Mesendoderm (in vitro differentiated cells): ENCODE results near the gene NRN1L.
A peak's percentile ranks its signal among the peaks of the same experiment; 100 is the strongest.

ENCODE experiments used
- DNase-seq: peaks from one replicate; pipeline ENCODE4 v3.0.0; 2013
- H2AK5ac ChIP-seq: 2 replicates; pipeline ENCODE4 v1.6.1; 2013; ENCODE audit warnings: low read length, inconsistent platforms
- H2BK120ac ChIP-seq: 2 replicates; pipeline ENCODE4 v1.6.1; 2013; ENCODE audit warnings: low read depth, mild to moderate bottlenecking, low read length, moderate library complexity, mixed read lengths
- H2BK15ac ChIP-seq: replicated peaks from 2 replicates; pipeline ENCODE4 v1.6.1; 2013; ENCODE audit warnings: low read depth, mild to moderate bottlenecking, moderate library complexity
- H2BK5ac ChIP-seq: 2 replicates; pipeline ENCODE4 v1.6.1; 2013; ENCODE audit warnings: low read length, inconsistent platforms
- H3K18ac ChIP-seq: 2 replicates; pipeline ENCODE4 v1.6.1; 2013; ENCODE audit warnings: mild to moderate bottlenecking, low read length, mixed read lengths
- H3K23ac ChIP-seq: one replicate; pipeline ENCODE4 v1.6.1; 2013; ENCODE audit warnings: low read length
- H3K27ac ChIP-seq: 2 replicates; pipeline ENCODE4 v1.5.1; 2013; ENCODE audit warnings: low read depth, mild to moderate bottlenecking, inconsistent platforms, low read length, moderate library complexity
- H3K27me3 ChIP-seq: 2 replicates; pipeline ENCODE4 v1.6.1; 2013; ENCODE audit warnings: low read length, control low read depth, mild to moderate bottlenecking, inconsistent platforms; ENCODE audit not compliant: insufficient read depth, poor library complexity
- H3K36me3 ChIP-seq: 2 replicates; pipeline ENCODE4 v1.6.1; 2013; ENCODE audit warnings: low read length, inconsistent platforms; ENCODE audit not compliant: control insufficient read depth, insufficient read depth
- H3K4ac ChIP-seq: one replicate; pipeline ENCODE4 v1.6.1; 2013; ENCODE audit warnings: low read depth, mild to moderate bottlenecking, low read length, moderate library complexity
- H3K4me1 ChIP-seq: 2 replicates; pipeline ENCODE4 v1.6.1; 2013; ENCODE audit warnings: low read depth, low read length, inconsistent platforms; ENCODE audit not compliant: control insufficient read depth
- H3K4me2 ChIP-seq: 2 replicates; pipeline ENCODE4 v1.6.1; 2013; ENCODE audit warnings: low read length
- H3K4me3 ChIP-seq: 2 replicates; pipeline ENCODE4 v1.5.1; 2013; ENCODE audit warnings: mild to moderate bottlenecking, low read length
- H3K56ac ChIP-seq: one replicate; pipeline ENCODE4 v1.6.1; 2013; ENCODE audit warnings: low read length
- H3K79me1 ChIP-seq: 2 replicates; pipeline ENCODE4 v1.6.1; 2013; ENCODE audit warnings: low read length, inconsistent platforms
- H3K79me2 ChIP-seq: 2 replicates; pipeline ENCODE4 v1.6.1; 2013; ENCODE audit warnings: mild to moderate bottlenecking, low read length; ENCODE audit not compliant: control insufficient read depth, insufficient read depth
- H3K9ac ChIP-seq: 2 replicates; pipeline ENCODE4 v1.6.1; 2013; ENCODE audit warnings: low read length, inconsistent platforms
- H4K5ac ChIP-seq: one replicate; pipeline ENCODE4 v1.6.1; 2013; ENCODE audit warnings: low read length
- H4K8ac ChIP-seq: one replicate; pipeline ENCODE4 v1.6.1; 2013; ENCODE audit warnings: low read depth, mild to moderate bottlenecking, control low read depth, low read length, moderate library complexity
- WGBS: extraction: QIAGEN DNeasy Blood & Tissue Kit; methylation state at CpG from one replicate; pipeline ENCODE4 v1.1.7; 2013; ENCODE audit warnings: low lambda C conversion rate, missing lambda C conversion rate; ENCODE audit not compliant: insufficient coverage; ENCODE audit errors: extremely low coverage; 5-methylcytosine and 5-hydroxymethylcytosine counted together

Gene NRN1L

GRCh38 chr16:67885545-67885944 is 860 bp downstream of the NRN1L start:
- WGBS: no CpG with 5 or more reads among the region's 12 CpGs
- H3K36me3 ChIP-seq: peaks cover 10% of the 10 kb centered on the region

GRCh38 chr16:67885976-67886375 is 1.3 kb downstream of the NRN1L start:
- Histone ChIP-seq H3K4me2 (no peak overlapping the region), H3K9ac (no peak overlapping the region), H2BK5ac (no peak overlapping the region), H3K27ac (no peak overlapping the region), H3K27me3 (no peaks in the 10 kb centered on the region), H4K8ac (no peak overlapping the region), H3K4me1 (peaks cover 3% of the 10 kb centered on the region), H4K5ac (no peak overlapping the region), H3K79me1 (no peaks in the 10 kb centered on the region), H2BK120ac (no peak overlapping the region), H3K36me3 (peaks cover 9% of the 10 kb centered on the region), H3K18ac (no peak overlapping the region), H2AK5ac (no peak overlapping the region), H2BK15ac (no peak overlapping the region), H3K23ac (no peak overlapping the region), H3K56ac (no peak overlapping the region), H3K4me3 (no peak overlapping the region), H3K4ac (no peak overlapping the region), H3K79me2 (no peaks in the 10 kb centered on the region)
- no CpG with 5 or more reads among the region's 19 CpGs for WGBS
- no peak for DNase-seq

More at GRCh38 chr16:67885545-67885944, 860 bp downstream of the NRN1L start:
- H3K56ac ChIP-seq: peak overlapping the region; percentile 49
- no peak overlapping the region for H3K27ac ChIP-seq
- H2BK120ac ChIP-seq: no peak overlapping the region
- H2BK15ac ChIP-seq: no peak overlapping the region
- H4K5ac ChIP-seq: no peak overlapping the region
- H3K79me2 ChIP-seq: no peaks in the 10 kb centered on the region
- H2BK5ac ChIP-seq: no peak overlapping the region
- H3K4me1 ChIP-seq: peaks cover 3% of the 10 kb centered on the region
- no peak overlapping the region for H3K23ac ChIP-seq
- no peak overlapping the region for H3K4me3 ChIP-seq
- H3K79me1 ChIP-seq: no peaks in the 10 kb centered on the region
- H3K9ac ChIP-seq: no peak overlapping the region
- peak; percentile 56 for DNase-seq
- no peak overlapping the region for H3K18ac ChIP-seq
- no peak overlapping the region for H2AK5ac ChIP-seq
- no peaks in the 10 kb centered on the region for H3K27me3 ChIP-seq
- H3K4ac ChIP-seq: no peak overlapping the region
- H3K4me2 ChIP-seq: no peak overlapping the region
- no peak overlapping the region for H4K8ac ChIP-seq

- H2BK5ac ChIP-seq: no peak overlapping the region
- H3K23ac ChIP-seq: no peak overlapping the region
- no peaks in the 10 kb centered on the region for H3K27me3 ChIP-seq
- H3K79me2 ChIP-seq: no peaks in the 10 kb centered on the region
- no peak overlapping the region for H3K4me3 ChIP-seq
- no peak overlapping the region for H3K18ac ChIP-seq
- no peaks in the 10 kb centered on the region for H3K79me1 ChIP-seq
- H3K9ac ChIP-seq: no peak overlapping the region
- no peak overlapping the region for H2BK15ac ChIP-seq
- H3K27ac ChIP-seq: no peak overlapping the region
- H2AK5ac ChIP-seq: no peak overlapping the region
- H4K8ac ChIP-seq: no peak overlapping the region
- H3K4me1 ChIP-seq: peaks cover 3% of the 10 kb centered on the region
- H3K4ac ChIP-seq: no peak overlapping the region
- no peak overlapping the region for H4K5ac ChIP-seq
- no peak overlapping the region for H2BK120ac ChIP-seq
- no CpG with 5 or more reads among the region's 5 CpGs for WGBS
- H3K56ac ChIP-seq: peak overlapping the region; percentile 49
- peak; percentile 57 for DNase-seq
- H3K36me3 ChIP-seq: peaks cover 4% of the 10 kb centered on the region
- H3K4me2 ChIP-seq: no peak overlapping the region
These were observed 1.7 kb downstream of the NRN1L start for GRCh38 chr16:67886387-67886786.

- Histone ChIP-seq H3K27me3 (no peaks in the 10 kb centered on the region), H3K36me3 (no peaks in the 10 kb centered on the region), H2BK5ac (no peak overlapping the region), H3K4me2 (no peak overlapping the region), H3K4me1 (peaks cover 3% of the 10 kb centered on the region), H3K9ac (no peak overlapping the region), H2AK5ac (no peak overlapping the region), H2BK15ac (no peak overlapping the region), H4K8ac (no peak overlapping the region), H2BK120ac (no peak overlapping the region), H3K27ac (no peak overlapping the region), H3K18ac (no peak overlapping the region), H3K79me1 (peaks cover under 1% of the 10 kb centered on the region), H4K5ac (no peak overlapping the region), H3K56ac (no peak overlapping the region), H3K79me2 (peaks cover 1% of the 10 kb centered on the region), H3K23ac (no peak overlapping the region), H3K4me3 (no peak overlapping the region), H3K4ac (no peak overlapping the region)
- no CpG with 5 or more reads among the region's 3 CpGs for WGBS
- no peak for DNase-seq
These were observed 3.6 kb downstream of the NRN1L start for GRCh38 chr16:67888331-67888730.

GRCh38 chr16:67892375-67892774 is 7.7 kb downstream of the NRN1L start:
- Histone ChIP-seq H2BK120ac (no peak overlapping the region), H2AK5ac (no peak overlapping the region), H3K36me3 (no peaks in the 10 kb centered on the region), H3K4me3 (no peak overlapping the region), H4K8ac (no peak overlapping the region), H3K79me2 (peaks cover 24% of the 10 kb centered on the region), H3K27me3 (no peaks in the 10 kb centered on the region), H2BK5ac (no peak overlapping the region), H3K9ac (peak overlapping the region; percentile 49), H3K4me2 (no peak overlapping the region), H3K56ac (no peak overlapping the region), H4K5ac (no peak overlapping the region), H3K79me1 (peaks cover 19% of the 10 kb centered on the region), H3K4me1 (peaks cover 3% of the 10 kb centered on the region), H2BK15ac (no peak overlapping the region), H3K23ac (no peak overlapping the region), H3K18ac (no peak overlapping the region), H3K27ac (no peak overlapping the region), H3K4ac (no peak overlapping the region)
- no peak for DNase-seq
- WGBS: no CpG with 5 or more reads among the region's 5 CpGs
